Vagina (tissue), 2 donors: ENCODE measurements around the gene TAGLN2. TPM values are rescaled to one million over a fixed set of nuclear protein-coding genes. Genes with fewer than 3 reads are reported as not detected.

Source experiments
- DNase-seq, 2 donors: peaks; one replicate each; pipeline ENCODE4 v3.0.0-alpha.2; 2017; ENCODE audit errors: extremely low spot score in 2 of 2
- H3K27ac ChIP-seq: fragments of 200-600 bp; sonication (generic); one replicate; pipeline ENCODE4 v1.5.1; 2019
- H3K27me3 ChIP-seq: fragments of 200-600 bp; sonication (generic); one replicate; pipeline ENCODE4 v1.5.1; 2019
- H3K36me3 ChIP-seq, 2 donors: fragments of 200-600 bp; sonication (generic); one replicate each; pipeline ENCODE4 v1.5.1; 2017 to 2019
- H3K4me1 ChIP-seq: fragments of 200-600 bp; sonication (generic); one replicate; pipeline ENCODE4 v1.5.1; 2019
- H3K4me3 ChIP-seq, 2 donors: fragments of 200-600 bp; sonication (generic); 1 replicate in 1 of 2; 2 replicates in 1 of 2; pipeline ENCODE4 v1.5.1; 2016 to 2019
- H3K9me3 ChIP-seq: fragments of 200-600 bp; sonication (generic); one replicate; pipeline ENCODE4 v1.5.1; 2019
- POLR2A ChIP-seq, 2 donors: fragments of 450-650 bp; IDR thresholded peaks; one replicate each; pipeline ENCODE4 v1.6.1; 2017; ENCODE audit warnings: antibody characterized with exemption in 2 of 2, mild to moderate bottlenecking in 2 of 2, moderate library complexity in 2 of 2
- POLR2AphosphoS5 ChIP-seq, 2 donors: sonication (generic); formaldehyde crosslinking; IDR thresholded peaks; one replicate each; pipeline ENCODE4 v1.9.0; 2017; ENCODE audit warnings: antibody characterized with exemption in 2 of 2, mild to moderate bottlenecking in 2 of 2, low read depth in 1 of 2; ENCODE audit not compliant: insufficient read depth in 1 of 2
- intact Hi-C: fragments of 100-400 bp; cut with DNase I; formaldehyde crosslinking; loops from one replicate; pipeline ENCODE4 v1.15.1; 2023
- total RNA-seq: library from RNA; depleted of rRNA; stranded (reverse); fragments of >200 nt; gene quantifications from one replicate; pipeline ENCODE4 v1.2.3, GENCODE V29; 2016
- TF ChIP-seq, protein P1 (sequence below), 3 experiments: fragments of 450-650 bp in 2 of 3; fragments of 200-600 bp in 1 of 3; sonication (generic) in 1 of 3; IDR thresholded peaks; one replicate each; pipeline ENCODE4 v1.5.1; 2017 to 2019; ENCODE audit warnings: antibody characterized with exemption in 3 of 3, mild to moderate bottlenecking in 2 of 3, moderate library complexity in 2 of 3

The TAGLN2 gene
- total RNA-seq, 1 donor from 2014 or later: 290 TPM

DNA sequence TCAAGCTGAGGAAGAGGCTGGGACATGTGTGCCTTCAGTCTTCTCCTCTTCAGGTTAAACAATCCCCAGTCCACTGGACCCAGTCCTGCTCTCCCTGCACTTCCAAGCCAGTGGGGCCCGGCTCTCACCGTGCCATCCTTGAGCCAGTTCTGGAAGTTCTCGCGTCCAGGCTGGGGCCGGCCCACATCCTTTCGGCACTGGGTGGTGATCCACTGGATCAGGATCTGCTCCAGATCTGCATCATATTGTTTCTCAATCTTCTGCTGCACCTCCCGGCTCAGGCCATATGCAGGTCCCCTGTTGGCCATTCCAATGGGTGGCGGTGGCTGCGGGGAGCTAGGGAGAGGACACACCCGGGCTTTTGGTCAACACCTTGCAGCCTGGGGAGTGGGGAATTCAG is 5.1 kb downstream of the TAGLN2 start:
- H3K36me3 ChIP-seq: peaks cover 0 to 29% of the 10 kb centered on the region in 2 donors
- TF ChIP-seq POLR2AphosphoS5 (IDR thresholded peaks at IDR 0.05; ENCODE audit: insufficient read depth in 1 of 2, low read depth in 1 of 2) (no peak), POLR2A (IDR thresholded peaks at IDR 0.05) (no peak)
- TF ChIP-seq, protein P1, sequence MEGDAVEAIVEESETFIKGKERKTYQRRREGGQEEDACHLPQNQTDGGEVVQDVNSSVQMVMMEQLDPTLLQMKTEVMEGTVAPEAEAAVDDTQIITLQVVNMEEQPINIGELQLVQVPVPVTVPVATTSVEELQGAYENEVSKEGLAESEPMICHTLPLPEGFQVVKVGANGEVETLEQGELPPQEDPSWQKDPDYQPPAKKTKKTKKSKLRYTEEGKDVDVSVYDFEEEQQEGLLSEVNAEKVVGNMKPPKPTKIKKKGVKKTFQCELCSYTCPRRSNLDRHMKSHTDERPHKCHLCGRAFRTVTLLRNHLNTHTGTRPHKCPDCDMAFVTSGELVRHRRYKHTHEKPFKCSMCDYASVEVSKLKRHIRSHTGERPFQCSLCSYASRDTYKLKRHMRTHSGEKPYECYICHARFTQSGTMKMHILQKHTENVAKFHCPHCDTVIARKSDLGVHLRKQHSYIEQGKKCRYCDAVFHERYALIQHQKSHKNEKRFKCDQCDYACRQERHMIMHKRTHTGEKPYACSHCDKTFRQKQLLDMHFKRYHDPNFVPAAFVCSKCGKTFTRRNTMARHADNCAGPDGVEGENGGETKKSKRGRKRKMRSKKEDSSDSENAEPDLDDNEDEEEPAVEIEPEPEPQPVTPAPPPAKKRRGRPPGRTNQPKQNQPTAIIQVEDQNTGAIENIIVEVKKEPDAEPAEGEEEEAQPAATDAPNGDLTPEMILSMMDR (IDR thresholded peaks at IDR 0.05): no peak
- intact Hi-C loops: loop anchor here (10.0 kb wide), 1 partner anchor 175 kb away; the partner anchor contains the start of gene IGSF8
- H3K27me3 ChIP-seq: no peaks in the 10 kb centered on the region
- no peak for DNase-seq
- H3K9me3 ChIP-seq: no peaks in the 10 kb centered on the region
- no peak overlapping the region for H3K4me3 ChIP-seq
- peaks cover 81% of the 10 kb centered on the region for H3K4me1 ChIP-seq
- no peak overlapping the region for H3K27ac ChIP-seq

DNA sequence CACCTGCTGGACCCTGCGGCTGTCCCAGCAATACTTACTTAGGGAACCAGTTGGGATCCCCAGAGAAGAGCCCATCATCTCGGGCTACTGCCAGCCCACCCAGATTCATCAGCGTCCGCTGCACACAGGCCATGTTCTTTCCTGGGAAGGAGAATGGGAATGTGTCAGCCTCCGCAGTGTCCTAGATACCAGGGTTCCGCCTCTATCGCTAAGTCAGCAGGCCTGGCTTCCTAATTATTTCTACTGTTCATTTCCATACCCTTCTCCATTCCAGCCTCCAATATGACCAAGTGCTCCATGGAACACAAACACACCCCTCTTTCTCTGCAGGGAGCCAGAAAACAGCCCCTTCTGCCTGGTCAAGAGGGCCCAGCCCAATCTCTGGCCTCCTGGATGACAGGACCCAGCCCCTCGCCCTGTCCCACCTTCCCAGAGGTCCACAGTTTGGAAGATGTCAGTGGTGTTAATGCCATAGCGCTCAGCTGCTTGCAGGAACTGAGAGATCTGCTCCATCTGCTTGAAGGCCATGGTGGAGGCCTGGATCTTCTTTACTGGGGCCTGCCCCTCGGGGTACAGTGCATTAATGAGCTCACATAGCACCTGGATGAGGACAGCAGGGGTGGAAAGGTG is 6.0 kb downstream of the TAGLN2 start:
- Histone ChIP-seq H3K9me3 (no peaks in the 10 kb centered on the region), H3K4me3 (no peak overlapping the region), H3K27ac (no peak overlapping the region), H3K4me1 (peaks cover 81% of the 10 kb centered on the region), H3K27me3 (no peaks in the 10 kb centered on the region), H3K36me3 (peaks cover 0 to 29% of the 10 kb centered on the region in 2 donors)
- DNase-seq: no peak
- intact Hi-C loops: no loop called here
- TF ChIP-seq POLR2AphosphoS5 (IDR thresholded peaks at IDR 0.05; ENCODE audit: insufficient read depth in 1 of 2, low read depth in 1 of 2) (no peak), POLR2A (IDR thresholded peaks at IDR 0.05) (no peak)
- TF ChIP-seq, protein P1 (IDR thresholded peaks at IDR 0.05): no peak

DNA sequence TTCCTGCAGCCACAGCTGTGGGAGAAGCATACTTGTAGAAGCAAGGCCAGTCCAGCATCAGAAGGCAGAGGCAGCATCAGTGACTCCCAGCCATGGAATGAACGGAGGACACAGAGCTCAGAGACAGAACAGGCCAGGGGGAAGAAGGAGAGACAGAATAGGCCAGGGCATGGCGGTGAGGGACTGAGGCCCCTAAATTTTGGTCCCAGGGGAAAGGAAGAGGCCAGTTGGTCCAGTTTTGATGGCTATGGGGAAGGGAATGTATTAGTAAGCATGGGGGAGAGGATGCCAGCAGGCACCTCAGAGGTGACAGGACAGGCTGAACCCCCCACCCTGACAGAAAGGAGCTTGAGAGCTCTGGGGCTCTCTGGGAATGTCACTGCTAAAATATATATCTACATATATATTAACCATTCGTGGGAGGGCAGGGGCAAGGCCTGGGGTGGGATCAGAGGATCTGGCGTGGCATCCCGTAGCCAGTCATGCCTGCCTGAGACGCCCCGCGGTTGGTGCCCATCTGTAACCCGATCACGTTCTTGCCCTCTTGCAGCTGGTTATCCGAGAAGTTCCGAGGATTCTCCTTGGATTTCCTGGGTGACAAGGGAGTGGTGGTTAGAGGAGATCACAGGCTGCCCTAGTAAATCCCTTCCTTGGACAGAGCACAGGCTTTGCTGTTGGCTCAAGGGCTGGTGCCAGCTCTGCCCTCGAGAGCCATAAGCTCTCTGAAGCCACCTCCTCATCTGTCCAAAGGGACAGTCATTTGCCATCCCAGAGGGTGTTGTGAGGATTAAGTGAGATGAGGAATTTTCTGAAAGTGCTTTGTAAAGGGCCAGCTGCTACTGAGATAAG is 6.7 kb downstream of the TAGLN2 start:
- DNase-seq: no peak
- TF ChIP-seq POLR2A (IDR thresholded peaks at IDR 0.05) (no peak), POLR2AphosphoS5 (IDR thresholded peaks at IDR 0.05; ENCODE audit: insufficient read depth in 1 of 2, low read depth in 1 of 2) (no peak)
- TF ChIP-seq, protein P1 (IDR thresholded peaks at IDR 0.05): no peak
- Histone ChIP-seq H3K4me3 (no peak overlapping the region), H3K36me3 (peaks cover 0 to 29% of the 10 kb centered on the region in 2 donors), H3K27ac (no peak overlapping the region), H3K4me1 (peaks cover 80% of the 10 kb centered on the region), H3K9me3 (no peaks in the 10 kb centered on the region), H3K27me3 (no peaks in the 10 kb centered on the region)
- intact Hi-C loops: no loop called here

DNA sequence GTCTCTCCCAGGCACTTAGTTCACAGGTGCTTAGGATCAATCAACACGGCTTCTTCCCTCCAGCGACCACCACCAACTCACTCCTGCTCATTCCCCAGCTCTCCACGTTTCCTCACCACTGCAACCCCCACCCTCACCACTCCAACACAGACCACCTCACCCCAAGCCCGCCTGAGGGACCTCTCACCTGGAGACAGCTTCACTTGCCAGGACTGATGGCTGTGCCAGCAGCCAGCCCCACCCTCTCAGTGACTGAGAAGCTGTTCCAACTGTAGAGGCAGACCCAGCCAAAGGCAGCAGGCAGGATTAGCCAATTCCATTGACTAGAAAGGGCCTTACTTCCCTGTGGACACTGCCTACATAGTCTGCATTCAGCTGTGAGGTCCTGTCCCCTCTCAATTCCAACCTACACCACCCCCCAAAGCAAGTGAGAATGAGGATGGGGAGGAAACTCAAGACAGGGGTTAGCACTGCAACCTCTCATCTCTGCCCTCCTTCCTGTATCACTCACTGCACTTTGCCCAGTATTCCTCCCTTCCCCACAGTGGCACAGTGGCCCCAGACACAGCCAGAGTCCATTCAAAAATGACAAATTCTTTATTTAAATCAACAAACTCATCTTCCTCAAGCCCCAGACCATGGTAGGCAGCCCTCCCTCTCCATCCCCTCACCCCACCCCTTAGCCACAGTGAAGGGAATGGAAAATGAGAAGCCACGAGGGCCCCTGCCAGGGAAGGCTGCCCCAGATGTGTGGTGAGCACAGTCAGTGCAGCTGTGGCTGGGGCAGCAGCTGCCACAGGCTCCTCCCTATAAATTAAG is 7.6 kb downstream of the TAGLN2 start:
- H3K4me1 ChIP-seq: peaks cover 78% of the 10 kb centered on the region
- TF ChIP-seq POLR2A (IDR thresholded peaks at IDR 0.05): no peak
- no peak for TF ChIP-seq POLR2AphosphoS5 (IDR thresholded peaks at IDR 0.05; ENCODE audit: insufficient read depth in 1 of 2, low read depth in 1 of 2)
- TF ChIP-seq, protein P1 (IDR thresholded peaks at IDR 0.05): no peak
- H3K36me3 ChIP-seq: peaks cover 0 to 29% of the 10 kb centered on the region in 2 donors
- intact Hi-C loops: no loop called here
- H3K27ac ChIP-seq: no peak overlapping the region
- no peaks in the 10 kb centered on the region for H3K27me3 ChIP-seq
- no peak overlapping the region for H3K4me3 ChIP-seq
- H3K9me3 ChIP-seq: no peaks in the 10 kb centered on the region
- DNase-seq: no peak
